Inflammatory macrophage (primary cell): ENCODE data around the gene DGKH.
"Not testable (repeated sequence)": the region's sequence is repeated elsewhere in the genome, so short reads cannot be mapped to it uniquely, and the experiment has no call there.

Experiments
- DNase-seq, 2 donors: peaks; one replicate each; pipeline ENCODE4 v3.0.0-alpha.2; 2020 to 2022

DGKH gene

DNA sequence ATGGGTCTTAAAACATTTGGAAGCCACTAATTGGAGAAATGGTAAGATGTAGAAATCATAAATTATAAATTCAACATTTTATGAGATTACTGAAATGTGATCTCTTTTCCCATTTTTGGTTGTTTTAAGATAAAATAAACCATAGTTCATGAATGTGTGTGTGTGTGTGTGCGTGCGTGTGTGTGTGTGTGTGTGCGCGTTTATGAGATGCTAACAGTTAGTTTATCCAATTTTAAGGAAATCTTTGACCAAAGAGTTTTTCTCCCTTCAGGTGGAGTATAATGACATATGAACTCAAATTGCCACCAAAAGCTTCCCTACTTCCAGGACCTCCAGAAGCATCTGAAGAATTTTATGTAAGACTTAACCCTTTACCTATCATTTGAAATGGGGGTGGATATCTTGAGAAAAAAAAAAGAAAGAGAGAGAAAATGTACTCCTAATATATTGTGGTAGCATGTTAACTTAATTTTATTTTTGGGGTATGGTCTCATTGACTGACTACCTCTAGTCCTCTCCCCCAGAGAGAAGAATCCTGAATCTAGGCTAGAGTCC lies 125.4 kb downstream of the DGKH start:
- no peak for DNase-seq

DNA sequence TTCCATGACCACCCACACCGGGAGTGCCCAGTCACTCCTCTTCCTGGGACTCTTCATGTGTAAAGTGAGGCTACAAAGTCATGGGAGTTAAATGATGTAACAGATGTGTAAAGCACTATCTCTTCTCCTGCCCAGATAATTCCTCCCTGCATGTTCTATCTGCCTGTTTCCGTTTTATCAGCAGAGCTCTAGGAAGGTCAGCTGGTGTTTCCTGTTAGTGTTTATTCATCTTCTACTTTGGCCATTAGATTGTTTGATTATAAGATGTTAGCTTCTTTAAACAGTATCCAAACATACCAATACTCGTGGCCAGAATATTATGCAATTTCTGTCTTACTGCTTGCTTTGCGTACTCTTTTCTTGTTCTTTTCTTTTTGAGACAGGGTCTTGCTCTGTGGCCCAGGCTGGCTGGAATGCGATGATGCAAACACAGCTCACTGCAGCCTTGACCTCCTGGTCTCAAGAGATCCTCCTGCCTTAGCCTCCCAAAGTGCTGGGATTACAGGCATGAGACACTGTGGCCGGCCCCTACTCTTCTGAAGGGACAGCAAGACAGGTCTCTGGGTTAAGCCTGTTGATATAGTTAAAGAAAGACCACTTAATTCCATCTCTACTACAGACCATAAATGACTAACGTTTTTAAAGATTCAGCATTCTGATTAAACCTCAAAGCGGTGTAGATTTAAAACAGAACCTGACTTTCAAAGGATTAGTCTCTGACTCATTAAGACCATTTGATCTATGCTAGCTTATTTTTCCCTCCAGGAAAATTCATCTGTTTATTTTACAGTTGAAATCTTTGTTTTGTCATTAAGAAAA lies 126.1 kb downstream of the DGKH start:
- DNase-seq = no peak

DNA sequence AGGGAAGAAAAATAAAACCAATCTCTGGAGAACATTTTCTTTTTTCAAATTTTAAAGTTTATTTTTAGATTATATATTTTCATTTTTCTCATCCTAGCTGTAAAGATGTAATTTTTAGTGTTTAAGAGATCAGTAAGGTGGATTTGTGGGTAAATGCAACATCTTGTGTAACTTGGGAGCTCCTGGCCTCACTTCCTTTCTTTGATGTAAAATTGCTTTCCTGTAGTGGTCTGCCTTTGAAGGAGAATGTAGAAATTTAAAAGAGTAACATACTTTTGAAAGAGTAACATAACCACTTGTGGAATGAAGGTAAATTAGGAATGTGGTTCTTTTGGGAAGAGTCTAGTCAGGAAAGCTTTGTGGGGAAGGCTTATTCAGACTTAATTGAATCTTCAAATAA lies 127.8 kb downstream of the DGKH start:
- DNase-seq = no peak

DNA sequence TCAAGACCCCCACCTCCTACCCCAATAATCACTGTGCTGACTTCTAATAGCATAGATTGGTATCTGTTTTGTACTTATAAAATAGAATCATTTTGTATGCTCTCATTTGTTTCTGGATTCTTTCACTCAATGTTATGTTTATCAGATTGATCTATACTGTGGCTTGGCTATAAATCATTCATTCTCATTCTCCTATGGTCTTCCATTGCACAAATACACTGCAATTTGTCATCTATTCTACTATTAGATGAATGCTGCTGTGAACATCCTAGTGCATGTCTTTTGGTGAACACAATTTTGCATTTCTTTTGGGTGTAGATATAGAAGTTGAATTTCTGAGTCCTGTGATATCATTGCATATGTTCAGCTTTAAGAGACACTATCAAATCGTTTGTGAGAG lies 128.7 kb downstream of the DGKH start:
- DNase-seq = no peak

DNA sequence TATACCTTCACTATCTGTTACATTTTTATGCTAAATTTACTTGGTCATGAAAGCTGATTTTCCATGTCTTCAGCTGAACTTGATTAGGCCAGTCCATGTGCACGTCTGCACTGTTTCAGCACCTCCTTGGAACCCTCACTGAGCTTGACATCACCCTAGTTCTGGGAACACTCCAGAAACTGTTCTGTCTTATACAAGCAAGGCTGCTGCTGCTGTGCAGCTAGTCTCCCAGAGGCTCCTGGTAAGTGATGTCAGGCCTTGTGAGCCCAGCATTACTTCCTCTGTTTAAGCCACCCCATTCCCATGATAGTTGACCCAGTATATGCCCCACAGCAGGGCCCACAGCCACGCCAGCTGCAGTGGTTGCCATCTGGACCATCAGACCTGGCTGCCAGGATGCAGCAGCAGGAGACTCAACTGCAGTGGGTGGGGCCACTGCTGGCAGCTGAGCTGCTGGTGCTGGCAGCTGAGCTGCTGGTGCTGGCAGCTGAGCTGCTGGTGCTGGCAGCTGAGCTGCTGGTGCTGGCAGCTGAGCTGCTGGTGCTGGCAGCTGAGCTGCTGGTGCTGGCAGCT lies 133.0 kb downstream of the DGKH start:
- DNase-seq = no peak

DNA sequence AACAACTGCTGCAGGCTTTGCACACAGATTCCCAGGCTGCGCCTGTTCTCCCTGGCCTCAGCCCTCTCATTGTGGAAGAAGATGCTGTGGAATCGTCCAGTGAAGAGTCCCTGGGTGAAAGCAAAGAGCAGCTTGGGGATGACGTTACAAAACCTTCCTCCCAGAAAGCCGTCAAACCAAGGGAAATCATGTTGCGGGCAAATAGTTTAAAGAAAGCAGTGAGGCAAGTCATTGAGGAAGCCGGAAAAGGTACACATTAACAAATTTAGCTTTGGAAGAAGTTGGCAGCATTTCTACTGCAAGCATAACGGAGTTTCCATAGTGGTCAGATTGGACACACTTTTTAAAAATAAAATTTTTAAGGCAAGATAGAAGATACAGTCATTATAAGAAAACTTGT lies 140.6 kb downstream of the DGKH start:
- no peak for DNase-seq

DNA sequence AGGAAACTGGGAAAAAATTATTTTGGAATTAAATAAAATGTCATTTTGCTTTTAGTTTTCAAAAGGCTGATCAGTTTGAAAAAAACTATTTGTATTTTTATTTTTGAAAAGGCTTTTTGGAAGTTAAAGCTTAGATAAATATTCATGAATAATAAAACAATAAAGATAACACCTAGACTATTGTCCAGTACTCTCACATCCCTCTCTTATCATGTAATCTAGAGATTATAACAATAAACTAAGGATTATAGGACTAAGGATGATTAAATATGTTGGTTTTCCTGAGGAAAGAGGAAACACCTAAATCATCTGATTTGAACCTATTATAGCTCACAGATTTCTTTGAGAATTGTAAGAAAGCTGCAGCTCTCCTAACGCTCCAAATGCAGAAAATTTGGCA lies 142.1 kb downstream of the DGKH start:
- DNase-seq = no peak

DNA sequence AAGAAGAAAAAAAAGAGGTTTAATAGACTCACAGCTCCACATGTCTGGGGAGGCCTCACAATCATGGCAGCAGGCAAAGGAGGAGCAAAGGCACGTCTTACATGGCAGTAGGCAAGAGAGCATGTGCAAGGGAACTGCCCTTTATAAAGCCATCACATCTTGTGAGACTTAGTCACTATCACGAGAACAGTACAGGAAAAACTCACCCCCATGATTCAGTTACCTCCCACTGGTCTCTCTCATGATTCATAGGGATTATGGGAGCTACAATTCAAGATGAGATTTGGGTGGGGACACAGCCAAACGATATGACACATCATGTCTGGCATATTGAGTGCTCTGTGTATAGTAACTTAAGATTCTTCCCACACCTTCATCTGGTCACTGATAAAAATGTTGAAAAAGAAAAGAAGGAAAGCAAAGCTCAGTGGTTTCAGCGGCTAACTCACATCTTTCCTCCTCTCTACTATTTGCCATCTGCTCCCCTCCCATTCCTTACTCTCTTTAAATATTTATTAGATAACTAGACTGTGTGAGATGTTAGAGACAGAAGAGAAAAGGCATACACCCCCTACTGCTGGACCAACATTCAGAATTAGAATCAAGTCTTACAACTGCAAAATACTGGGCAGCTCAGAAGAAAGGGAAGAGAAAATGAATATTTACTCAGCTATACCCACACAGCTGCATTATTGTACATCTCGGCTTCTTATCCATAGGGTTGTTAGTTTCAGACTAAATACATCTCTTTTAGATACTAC lies 163.4 kb downstream of the DGKH start:
- peak in 1 of 2 donors; percentile 11 for DNase-seq

DNA sequence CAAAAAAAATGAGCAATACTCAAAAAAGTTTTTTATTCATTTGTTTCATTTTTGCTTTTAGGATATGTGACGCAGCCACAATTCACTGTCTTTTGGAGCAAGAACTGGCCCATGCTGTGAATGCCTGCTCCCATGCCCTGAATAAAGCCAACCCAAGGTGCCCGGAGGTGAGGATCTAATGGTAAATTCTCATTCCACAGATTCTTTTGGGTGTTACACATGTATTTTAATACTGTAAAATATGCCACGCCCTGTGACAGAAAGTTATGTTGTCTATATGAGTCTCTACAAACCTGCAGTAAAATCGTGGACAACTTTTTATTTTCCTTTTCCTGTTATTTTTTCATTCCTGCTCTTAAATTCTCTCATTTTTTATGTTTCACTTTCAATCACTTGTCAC lies 166.0 kb downstream of the DGKH start:
- DNase-seq = no peak

DNA sequence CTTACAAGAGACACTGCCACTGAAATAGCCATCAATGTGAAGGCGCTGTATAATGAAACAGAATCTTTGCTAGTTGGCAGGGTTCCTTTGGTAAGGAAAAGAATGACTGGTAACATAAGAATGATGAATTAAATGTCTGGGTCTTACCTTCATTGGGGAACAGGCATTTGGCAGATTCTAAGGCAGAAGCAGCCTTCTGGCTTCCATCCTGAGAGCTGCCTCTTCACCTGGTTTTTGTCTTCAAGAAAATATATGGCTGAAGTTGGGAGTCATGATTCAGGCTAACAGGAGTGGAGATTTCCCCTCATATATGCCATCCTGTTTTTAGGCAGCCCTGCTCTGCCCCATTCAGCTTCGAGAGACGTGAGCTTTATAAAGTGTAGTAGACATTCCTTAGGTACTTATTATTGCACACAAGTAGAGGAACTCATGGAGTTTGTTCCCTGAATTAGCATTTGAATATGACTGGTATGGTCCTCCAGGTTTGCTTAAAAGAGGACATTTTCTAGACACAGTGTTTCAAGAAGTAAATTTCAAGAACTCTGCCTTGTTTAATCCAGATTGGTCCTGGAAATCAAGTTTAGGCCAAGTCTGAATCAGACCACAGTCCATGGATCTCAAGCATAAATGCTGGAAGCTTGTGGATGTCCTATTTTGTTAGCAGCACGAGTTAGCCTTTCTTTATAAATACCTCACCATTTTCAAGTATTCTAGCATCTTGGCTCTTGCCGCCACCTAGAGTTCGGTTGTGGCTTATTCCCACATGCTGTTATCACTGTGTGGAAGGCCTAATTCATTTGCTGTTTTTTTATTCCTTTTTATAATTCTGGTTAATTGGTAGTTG lies 167.4 kb downstream of the DGKH start:
- peak; percentile 6 to 16 for DNase-seq

DNA sequence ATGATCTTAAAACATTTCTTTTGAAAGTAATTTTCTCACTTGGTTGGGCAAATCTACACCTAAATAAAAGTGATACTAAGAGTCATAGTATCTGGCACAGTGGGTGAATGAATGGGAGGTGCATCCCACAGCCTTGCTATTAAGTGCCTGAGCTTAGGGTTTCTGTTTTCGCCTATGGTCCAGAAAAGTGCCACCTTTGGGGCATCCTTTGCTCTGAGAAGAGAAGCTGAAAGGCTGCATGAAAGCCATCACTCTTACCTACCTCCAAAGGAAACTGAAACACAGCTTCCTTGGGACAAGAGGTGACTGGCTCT lies 167.9 kb downstream of the DGKH start:
- DNase-seq = no peak

DNA sequence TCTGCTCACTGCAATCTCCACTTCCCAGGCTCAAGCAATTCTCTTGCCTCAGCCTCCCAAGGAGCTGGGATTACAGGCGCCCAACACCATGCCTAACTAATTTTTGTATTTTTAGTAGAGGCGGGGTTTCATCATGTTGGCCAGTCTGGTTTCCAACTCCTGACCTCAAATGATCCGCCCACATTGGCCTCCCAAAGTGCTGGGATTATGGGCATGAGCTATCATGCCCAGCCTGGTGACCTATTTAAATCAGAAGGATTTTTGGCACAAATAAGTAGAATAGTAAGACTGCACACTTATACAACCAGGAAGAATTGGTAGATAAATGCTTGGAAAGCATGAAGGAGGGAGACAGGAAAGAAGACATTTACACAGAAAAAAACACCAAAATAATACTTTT lies 170.1 kb downstream of the DGKH start:
- DNase-seq = no peak

DNA sequence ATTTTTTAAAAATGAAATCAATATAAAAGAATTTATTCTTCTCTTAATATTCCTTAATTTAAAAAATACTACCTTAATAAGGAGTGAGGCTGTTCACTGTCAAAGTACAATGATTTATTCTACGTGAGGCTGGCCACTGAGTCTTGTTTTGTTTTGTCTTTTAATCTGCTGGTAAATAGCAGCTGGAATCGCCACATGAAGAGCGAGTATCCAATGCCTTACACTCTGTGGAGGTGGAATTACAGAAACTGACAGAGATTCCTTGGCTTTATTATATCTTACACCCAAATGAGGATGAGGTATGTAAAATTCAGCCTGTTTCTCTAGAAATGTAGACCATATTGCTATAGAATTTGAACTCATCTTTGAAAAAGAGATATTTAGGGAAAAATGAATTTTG lies 170.6 kb downstream of the DGKH start:
- DNase-seq = no peak

DNA sequence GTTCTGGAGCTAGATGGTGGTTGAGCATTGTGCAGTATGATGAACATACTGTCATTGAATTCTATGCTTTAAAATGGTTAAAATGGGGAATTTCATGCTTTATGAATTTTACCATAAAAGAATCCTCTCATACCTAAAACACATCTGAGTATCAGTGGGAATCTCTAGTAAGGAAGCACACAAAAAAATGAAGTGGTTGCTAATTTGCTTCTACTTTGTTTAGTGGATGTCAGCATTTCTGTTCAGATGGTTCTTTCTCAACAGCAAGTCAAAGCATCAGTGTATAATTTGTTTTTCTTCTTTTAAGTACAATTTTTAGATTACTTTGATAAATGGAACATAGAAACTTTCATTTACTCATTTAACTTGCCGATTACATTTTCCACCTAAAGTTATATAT lies 171.4 kb downstream of the DGKH start:
- no peak for DNase-seq

DNA sequence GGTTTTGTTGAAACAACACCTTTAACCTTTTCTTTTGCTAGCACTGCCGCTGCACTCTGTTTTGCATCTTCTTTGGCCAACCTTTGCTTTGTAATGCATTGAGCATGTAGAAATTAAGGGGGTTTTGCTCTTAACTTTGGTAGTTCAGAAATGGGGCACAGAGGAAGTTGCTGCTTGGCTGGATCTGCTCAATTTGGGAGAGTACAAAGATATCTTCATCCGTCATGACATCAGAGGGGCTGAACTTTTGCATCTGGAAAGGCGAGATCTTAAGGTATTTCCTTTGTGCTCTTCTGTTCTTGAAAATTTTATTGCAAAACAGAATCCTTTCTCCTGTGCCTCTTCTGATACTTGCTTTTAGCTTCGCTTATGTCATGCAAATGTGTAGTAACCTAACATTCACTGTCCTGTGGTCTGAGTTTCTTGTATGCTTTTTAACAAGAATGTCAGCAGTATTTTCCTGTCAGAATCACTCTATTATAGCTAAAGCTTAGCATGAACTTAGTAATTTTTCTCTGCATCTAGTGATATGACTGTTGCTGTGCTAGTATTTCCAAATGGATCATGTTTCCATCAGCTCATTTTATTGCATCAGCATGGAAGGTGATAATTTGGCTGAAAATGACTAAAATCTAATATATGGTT lies 172.8 kb downstream of the DGKH start:
- DNase-seq = no peak

DNA sequence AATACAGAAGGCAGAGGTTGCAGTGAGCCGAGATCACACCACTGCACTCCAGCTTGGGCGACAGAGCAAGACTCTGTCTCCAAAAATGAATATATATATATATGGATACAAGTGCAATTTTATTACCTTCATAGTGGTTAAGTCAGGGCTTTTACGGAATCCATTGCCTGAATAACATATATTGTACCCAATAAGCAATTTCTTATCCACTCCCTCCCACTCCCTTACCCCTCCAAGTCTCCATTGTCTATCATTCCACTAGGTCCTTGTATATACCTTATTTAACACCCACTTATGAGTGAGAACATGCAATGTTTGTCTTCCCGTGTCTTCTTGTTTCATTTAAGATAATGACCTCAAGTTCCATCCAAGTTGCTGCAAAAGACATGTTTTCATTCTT lies 175.2 kb downstream of the DGKH start:
- DNase-seq = no peak

DNA sequence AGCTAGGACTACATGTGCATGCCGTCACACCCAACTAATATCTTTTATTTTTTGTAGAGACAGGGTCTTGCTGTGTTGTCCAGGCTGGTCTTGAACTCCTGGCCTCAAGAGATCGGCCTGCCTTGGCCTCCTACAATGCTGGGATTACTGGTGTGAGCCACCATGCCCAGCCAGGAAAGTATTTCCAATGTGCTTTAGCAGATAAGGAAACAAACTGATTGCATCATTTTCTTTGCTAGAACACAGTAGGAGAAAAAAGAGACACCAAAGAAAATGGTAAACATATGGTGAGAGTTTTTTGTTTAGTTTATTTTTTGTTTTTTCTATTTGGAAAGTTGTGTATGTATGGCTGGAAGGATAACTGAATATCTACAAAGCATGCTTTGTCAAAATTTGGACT lies 176.6 kb downstream of the DGKH start:
- no peak for DNase-seq

DNA sequence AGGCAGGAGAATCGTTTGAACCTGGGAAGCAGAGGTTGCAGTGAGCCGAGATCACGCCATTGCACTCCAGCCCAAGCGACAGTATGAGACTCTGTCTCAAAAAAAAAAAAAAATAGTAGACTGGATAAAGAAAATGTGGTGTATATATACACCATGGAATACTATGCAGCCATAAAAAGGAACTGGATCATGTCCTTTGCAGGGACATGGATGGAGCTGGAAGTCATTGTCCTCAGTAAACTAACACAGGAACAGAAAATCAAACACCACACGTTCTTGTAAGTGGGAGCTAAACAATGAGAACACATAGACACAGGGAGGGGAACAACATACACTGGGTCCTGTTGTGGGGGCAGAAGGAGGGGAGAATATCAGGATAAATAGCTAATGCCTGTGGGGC lies 178.3 kb downstream of the DGKH start:
- not testable (repeated sequence) for DNase-seq

DNA sequence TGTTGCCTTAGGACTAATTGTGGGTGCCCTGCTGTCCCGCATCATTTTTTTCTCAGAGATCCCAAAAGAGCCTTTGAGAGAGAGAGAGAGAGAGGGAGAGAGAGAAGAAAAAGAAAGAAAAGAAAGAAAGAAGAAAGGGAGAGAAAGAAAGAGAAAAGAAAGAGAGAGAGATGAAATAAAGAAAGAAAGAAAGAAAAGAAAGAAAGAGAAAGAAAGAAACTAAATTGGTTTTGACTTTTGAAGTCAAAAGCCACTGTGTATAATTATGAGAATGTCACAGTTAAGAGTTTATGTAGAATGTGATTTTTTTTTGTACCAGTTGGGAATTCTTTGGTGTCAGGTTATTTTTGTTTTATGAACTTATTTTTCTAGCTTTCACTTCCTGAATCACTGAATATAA lies 180.1 kb downstream of the DGKH start:
- no peak for DNase-seq

DNA sequence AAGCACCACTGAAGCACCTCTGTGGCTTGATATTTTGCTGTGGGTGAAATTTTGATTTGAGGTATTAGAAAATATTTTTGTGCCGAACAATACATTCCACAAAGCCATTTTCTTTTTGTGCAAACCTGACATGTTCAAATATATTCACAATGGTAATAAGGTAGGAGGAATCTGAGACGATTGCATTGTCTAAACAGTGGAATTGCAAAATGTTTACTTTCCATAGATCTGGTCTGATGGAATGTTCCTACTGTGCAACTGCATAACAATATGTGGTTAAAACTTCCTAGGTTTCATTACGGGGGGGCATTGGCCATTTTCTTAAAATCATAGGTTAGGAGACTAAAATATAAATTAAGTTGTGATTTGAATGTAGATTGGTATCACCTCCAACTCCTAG lies 180.8 kb downstream of the DGKH start:
- DNase-seq = no peak

DNA sequence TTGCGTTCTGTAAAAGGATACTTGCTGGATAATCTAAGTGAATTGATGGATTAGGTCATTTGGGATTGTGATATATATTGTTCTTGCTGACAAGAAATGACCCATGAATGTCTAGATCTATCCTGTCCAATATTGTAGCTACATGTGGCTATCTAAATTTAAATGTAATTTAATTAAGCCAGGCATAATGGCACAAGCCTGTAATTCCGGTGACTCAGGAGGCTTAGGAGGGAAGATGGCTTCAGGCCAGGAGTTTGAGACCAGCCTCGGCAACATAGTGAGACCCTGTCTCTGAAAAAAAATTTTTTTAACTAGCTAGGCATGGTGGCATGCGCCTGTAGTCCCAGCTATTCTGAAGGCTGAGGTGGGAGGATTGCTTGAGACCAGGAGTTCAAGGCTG lies 184.2 kb downstream of the DGKH start:
- no peak for DNase-seq

DNA sequence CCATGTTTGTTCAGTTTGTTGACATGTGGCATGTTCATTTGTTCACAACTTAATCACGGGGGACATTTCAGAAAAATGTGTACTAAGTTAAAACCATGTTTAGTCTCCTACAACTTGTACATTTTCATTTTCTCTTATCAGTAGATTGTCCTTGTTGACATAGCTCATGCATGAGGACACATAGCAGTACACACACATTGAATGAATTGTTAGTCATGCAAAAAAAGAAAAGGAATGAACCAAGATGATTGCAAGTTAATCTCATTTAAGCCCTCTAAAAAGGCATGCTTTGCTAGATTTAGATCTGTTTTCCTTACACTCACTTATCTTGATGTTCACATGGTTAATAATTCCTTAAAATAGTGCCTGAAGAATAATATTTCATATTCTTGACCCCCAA lies 185.3 kb downstream of the DGKH start:
- no peak for DNase-seq
